ENCODE data around the gene SNX3.
A peak's percentile ranks its signal among the peaks of the same experiment; 100 is the strongest.
"Not testable (repeated sequence)": the region's sequence is repeated elsewhere in the genome, so short reads cannot be mapped to it uniquely, and the experiment has no call there.

SNX3 gene

GRCh38 chr6:108260126-108260808 lies 573 bp downstream of the SNX3 start:
- peak; percentile 55 for DNase-seq (ENCODE audit: low read depth)

GRCh38 chr6:108254433-108255410 lies 6.1 kb downstream of the SNX3 start:
- no peak for DNase-seq (ENCODE audit: low read depth)

GRCh38 chr6:108253241-108253640 lies 7.6 kb downstream of the SNX3 start:
- DNase-seq (ENCODE audit: low read depth) = no peak

GRCh38 chr6:108252055-108252454 lies 8.8 kb downstream of the SNX3 start:
- no peak for DNase-seq (ENCODE audit: low read depth)

GRCh38 chr6:108251252-108251651 lies 9.6 kb downstream of the SNX3 start:
- DNase-seq (ENCODE audit: low read depth) = no peak

GRCh38 chr6:108250240-108250866 lies 10.5 kb downstream of the SNX3 start:
- peak; percentile 48 for DNase-seq (ENCODE audit: low read depth)

GRCh38 chr6:108247965-108248536 lies 12.8 kb downstream of the SNX3 start:
- no peak for DNase-seq (ENCODE audit: low read depth)

GRCh38 chr6:108245095-108245494 lies 15.7 kb downstream of the SNX3 start:
- DNase-seq (ENCODE audit: low read depth) = not testable (repeated sequence)

GRCh38 chr6:108243836-108244235 lies 17.0 kb downstream of the SNX3 start:
- DNase-seq (ENCODE audit: low read depth) = no peak

GRCh38 chr6:108242721-108243120 lies 18.1 kb downstream of the SNX3 start:
- peak; percentile 10 for DNase-seq (ENCODE audit: low read depth)

GRCh38 chr6:108242259-108242658 lies 18.6 kb downstream of the SNX3 start:
- no peak for DNase-seq (ENCODE audit: low read depth)

- no peak for DNase-seq (ENCODE audit: low read depth)
Observed at GRCh38 chr6:108238322-108238721, 22.5 kb downstream of the SNX3 start.

GRCh38 chr6:108236791-108237190 lies 24.0 kb downstream of the SNX3 start:
- no peak for DNase-seq (ENCODE audit: low read depth)

GRCh38 chr6:108235127-108235526 lies 25.7 kb downstream of the SNX3 start:
- no peak for DNase-seq (ENCODE audit: low read depth)

- DNase-seq (ENCODE audit: low read depth) = no peak
Observed at GRCh38 chr6:108228416-108228815, 32.4 kb downstream of the SNX3 start.

GRCh38 chr6:108227290-108227689 lies 33.5 kb downstream of the SNX3 start:
- no peak for DNase-seq (ENCODE audit: low read depth)

GRCh38 chr6:108222504-108222903 lies 38.3 kb downstream of the SNX3 start:
- peak; percentile 9 for DNase-seq (ENCODE audit: low read depth)

- DNase-seq (ENCODE audit: low read depth) = no peak
Observed at GRCh38 chr6:108222064-108222463, 38.8 kb downstream of the SNX3 start.

GRCh38 chr6:108211671-108212070 lies 49.2 kb downstream of the SNX3 start:
- no peak for DNase-seq (ENCODE audit: low read depth)

GRCh38 chr6:108210556-108210955 lies 50.3 kb downstream of the SNX3 start:
- peak; percentile 7 for DNase-seq (ENCODE audit: low read depth)

- DNase-seq (ENCODE audit: low read depth) = no peak
Observed at GRCh38 chr6:108209738-108210137, 51.1 kb downstream of the SNX3 start.

GRCh38 chr6:108207013-108207412 lies 53.8 kb downstream of the SNX3 start:
- DNase-seq (ENCODE audit: low read depth) = no peak

Measured in amniotic epithelial cell (primary cell).